ENCODE results near the gene ERAL1. TPM values are rescaled to one million over a fixed set of nuclear protein-coding genes. Genes with fewer than 3 reads are reported as not detected.

The ERAL1 gene
- total and polyA plus RNA-seq, 2 of the 8 experiments (the other 6 are each of a cell fraction or from before 2014, with no cell fraction given) = 67.8 to 122 TPM

GRCh38 chr17:28853295-28853694 lies 1.5 kb upstream of the ERAL1 start:
- DNase-seq (ENCODE audit: low read depth in 1 of 2, low spot score in 2 of 2) = no peak
- no peak overlapping the region for H3K9ac ChIP-seq (replicated peaks in 1 of 4; ENCODE audit: extremely low read depth in 1 of 4, low read depth in 3 of 4, low read length in 3 of 4)
- no peak overlapping the region for H3K14ac ChIP-seq (ENCODE audit: insufficient read length)
- ChIA-PET POLR2A (ENCODE audit: partially characterized antibody) (interaction anchor here (0.8 to 1.6 kb wide), 4 partner anchors 11 to 126 kb away, joined by 3 to 6 read pairs (median 4); no protein-coding TSS in a partner anchor), CTCF (ENCODE audit: partially characterized antibody) (interaction anchor here (0.6 to 1.1 kb wide), 4 partner anchors 90 to 551 kb away, joined by 3 to 7 read pairs (median 3); no protein-coding TSS in a partner anchor)
- no peak overlapping the region for H3K18ac ChIP-seq (ENCODE audit: extremely low read depth, low read length)
- FAIRE-seq = no peak
- H2AK5ac ChIP-seq (ENCODE audit: low read depth, low read length) = no peak overlapping the region
- peaks cover 0 to 6% of the 10 kb centered on the region in 2 experiments; a peak in 2 of 4 replicates for H3K79me2 ChIP-seq (ENCODE audit: control insufficient read depth in 1 of 2, insufficient read depth in 2 of 2, low read length in 2 of 2)
- no peak overlapping the region for H2BK5ac ChIP-seq (ENCODE audit: low read depth, low read length)
- H3K79me1 ChIP-seq (ENCODE audit: low read depth, low read length) = peaks cover 2% of the 10 kb centered on the region; the same call in 1 of the 2 replicates
- H2BK20ac ChIP-seq (ENCODE audit: low read length) = no peak overlapping the region
- no peak overlapping the region for H3K4ac ChIP-seq (replicated peaks; ENCODE audit: insufficient read length, low read depth, low read length)
- no peak overlapping the region for H4K5ac ChIP-seq (ENCODE audit: insufficient read length, low read depth, low read length)
- H3K27me3 ChIP-seq (replicated peaks in 1 of 4; ENCODE audit: control insufficient read depth in 3 of 4, extremely low read depth in 1 of 4, insufficient read depth in 3 of 4, low read length in 3 of 4) = no peaks in the 10 kb centered on the region
- H3K23me2 ChIP-seq (ENCODE audit: low read depth, low read length) = peaks cover 2% of the 10 kb centered on the region
- no peak overlapping the region for H2BK120ac ChIP-seq (replicated peaks; ENCODE audit: low read depth, low read length)
- no peak overlapping the region; the same call in 1 of the 2 replicates for H2BK15ac ChIP-seq (ENCODE audit: low read length)
- H4K20me1 ChIP-seq (replicated peaks in 1 of 2; ENCODE audit: control insufficient read depth in 1 of 2, insufficient read depth in 2 of 2, low read length in 2 of 2) = no peaks in the 10 kb centered on the region
- WGBS, 2 experiments (ENCODE audit: extremely low coverage in 1 of 2, insufficient coverage in 1 of 2, insufficient read length in 1 of 2, insufficient replicate concordance in 2 of 2, low coverage in 1 of 2, low lambda C conversion rate in 2 of 2, missing lambda C conversion rate in 1 of 2) = 94% methylated on average over 2 of the region's 2 CpGs; no CpG with 5 or more reads in 1 of the 2 experiments
- no peak overlapping the region; a peak in 1 of 4 replicates for H3K4me2 ChIP-seq (ENCODE audit: insufficient read depth in 1 of 2, low read depth in 2 of 2, low read length in 2 of 2)
- no peak overlapping the region for H3K56ac ChIP-seq (replicated peaks; ENCODE audit: insufficient read length, low read depth, low read length)
- no peak overlapping the region for H2AFZ ChIP-seq (ENCODE audit: low read length)
- no peaks in the 10 kb centered on the region; a peak in 2 of 7 replicates for H3K4me1 ChIP-seq (replicated peaks in 1 of 4; ENCODE audit: control insufficient read depth in 3 of 4, insufficient read depth in 4 of 4, low read length in 3 of 4)
- no peak overlapping the region for H4K8ac ChIP-seq (ENCODE audit: extremely low read depth, insufficient read depth, low read length)
- peaks cover 5 to 7% (median 6%) of the 10 kb centered on the region in 4 experiments; a peak in 7 of 8 replicates for H3K36me3 ChIP-seq (ENCODE audit: control insufficient read depth in 2 of 4, insufficient read depth in 4 of 4, low read length in 3 of 4)
- H3K9me3 ChIP-seq (ENCODE audit: insufficient read depth in 2 of 2, low read depth in 1 of 2, low read length in 1 of 2) = no peaks in the 10 kb centered on the region
- H3K4me3 ChIP-seq (ENCODE audit: extremely low read depth in 1 of 4, insufficient read depth in 2 of 4, low read depth in 3 of 4, low read length in 4 of 4) = no peak overlapping the region
- H3K23ac ChIP-seq (ENCODE audit: insufficient read length) = no peak overlapping the region
- no peak overlapping the region for H4K91ac ChIP-seq (replicated peaks; ENCODE audit: insufficient read length, low read length)
- H2BK12ac ChIP-seq (ENCODE audit: low read depth, low read length) = peak overlapping the region; percentile 84; the same call in 1 of the 2 replicates
- H3K27ac ChIP-seq (ENCODE audit: low read depth, low read length) = no peak overlapping the region
- no peak for TF ChIP-seq CTCF (IDR thresholded peaks at IDR 0.05; ENCODE audit: control extremely low read depth in 1 of 3, insufficient read depth in 1 of 3, low read depth in 1 of 3, low read length in 3 of 3)
- TF ChIP-seq TEAD4 (IDR thresholded peaks at IDR 0.05; ENCODE audit: low read depth, low read length) = no peak
- TF ChIP-seq CBX8 (IDR thresholded peaks at IDR 0.05; ENCODE audit: borderline replicate concordance, low read depth, low read length) = no peak
- no peak for TF ChIP-seq USF2 (IDR thresholded peaks at IDR 0.05; ENCODE audit: low read length)
- TF ChIP-seq CBX5 (IDR thresholded peaks at IDR 0.05; ENCODE audit: low read depth, low read length) = no peak
- no peak for TF ChIP-seq MAX (IDR thresholded peaks at IDR 0.05)
- TF ChIP-seq FOSL1 (IDR thresholded peaks at IDR 0.05; ENCODE audit: insufficient read depth, low read depth, low read length) = no peak
- no peak for TF ChIP-seq TAF7 (optimal IDR thresholded peaks at IDR 0.05; ENCODE audit: borderline replicate concordance, low read depth, low read length)
- TF ChIP-seq SP2 (IDR thresholded peaks at IDR 0.05; ENCODE audit: low read length) = no peak

Data from H1 (cell line).